ENCODE data around the gene TLR3.

TLR3 gene

DNA sequence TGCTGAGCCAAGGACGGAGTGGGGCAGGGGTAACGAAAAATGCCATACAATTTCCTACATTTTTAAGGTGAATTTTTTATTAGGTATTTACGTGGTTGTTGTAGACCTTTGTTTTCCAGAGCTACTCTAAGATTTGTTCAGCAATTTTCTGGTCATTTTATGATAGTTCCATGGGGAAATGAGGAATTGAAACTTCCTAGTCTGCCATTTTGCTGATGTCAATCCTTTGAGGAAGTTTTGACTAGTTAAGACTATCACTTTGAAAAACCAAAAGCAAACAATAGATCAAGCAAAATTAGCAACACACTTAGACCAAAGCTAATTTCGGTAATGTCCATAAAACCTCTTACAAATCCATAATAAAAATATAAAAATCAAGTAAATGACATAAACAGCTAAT is 7.0 kb upstream of the TLR3 start:
- Histone ChIP-seq H3K9ac (ENCODE audit: low read depth, low read length) (no peak overlapping the region), H3K27ac (ENCODE audit: low read length) (no peak overlapping the region), H3K9me3 (ENCODE audit: insufficient read depth, low read length, severe bottlenecking) (peaks cover 4% of the 10 kb centered on the region), H4K20me1 (ENCODE audit: insufficient read depth, low read length) (no peaks in the 10 kb centered on the region), H2AFZ (ENCODE audit: low read depth, low read length) (no peak overlapping the region), H3K4me1 (ENCODE audit: insufficient read depth, low read length) (no peaks in the 10 kb centered on the region), H3K27me3 (ENCODE audit: insufficient read depth, low read length, poor library complexity) (no peaks in the 10 kb centered on the region), H3K79me2 (ENCODE audit: insufficient read depth, low read length) (no peaks in the 10 kb centered on the region), H3K4me3 (ENCODE audit: low read depth in 1 of 2, low read length in 2 of 2) (no peak overlapping the region), H3K36me3 (ENCODE audit: insufficient read depth, low read length) (no peaks in the 10 kb centered on the region), H3K4me2 (ENCODE audit: insufficient read depth, low read length) (no peak overlapping the region)
- TF ChIP-seq, protein P1, sequence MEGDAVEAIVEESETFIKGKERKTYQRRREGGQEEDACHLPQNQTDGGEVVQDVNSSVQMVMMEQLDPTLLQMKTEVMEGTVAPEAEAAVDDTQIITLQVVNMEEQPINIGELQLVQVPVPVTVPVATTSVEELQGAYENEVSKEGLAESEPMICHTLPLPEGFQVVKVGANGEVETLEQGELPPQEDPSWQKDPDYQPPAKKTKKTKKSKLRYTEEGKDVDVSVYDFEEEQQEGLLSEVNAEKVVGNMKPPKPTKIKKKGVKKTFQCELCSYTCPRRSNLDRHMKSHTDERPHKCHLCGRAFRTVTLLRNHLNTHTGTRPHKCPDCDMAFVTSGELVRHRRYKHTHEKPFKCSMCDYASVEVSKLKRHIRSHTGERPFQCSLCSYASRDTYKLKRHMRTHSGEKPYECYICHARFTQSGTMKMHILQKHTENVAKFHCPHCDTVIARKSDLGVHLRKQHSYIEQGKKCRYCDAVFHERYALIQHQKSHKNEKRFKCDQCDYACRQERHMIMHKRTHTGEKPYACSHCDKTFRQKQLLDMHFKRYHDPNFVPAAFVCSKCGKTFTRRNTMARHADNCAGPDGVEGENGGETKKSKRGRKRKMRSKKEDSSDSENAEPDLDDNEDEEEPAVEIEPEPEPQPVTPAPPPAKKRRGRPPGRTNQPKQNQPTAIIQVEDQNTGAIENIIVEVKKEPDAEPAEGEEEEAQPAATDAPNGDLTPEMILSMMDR (IDR thresholded peaks at IDR 0.05; ENCODE audit: borderline replicate concordance, extremely low read depth, low read length, poor library complexity, severe bottlenecking): no peak
- TF ChIP-seq EZH2 (IDR thresholded peaks at IDR 0.05; ENCODE audit: borderline replicate concordance, low read depth, low read length, severe bottlenecking): no peak
- DNase-seq (no peak), ATAC-seq (ENCODE audit: insufficient read depth, low read depth) (no peak)

DNA sequence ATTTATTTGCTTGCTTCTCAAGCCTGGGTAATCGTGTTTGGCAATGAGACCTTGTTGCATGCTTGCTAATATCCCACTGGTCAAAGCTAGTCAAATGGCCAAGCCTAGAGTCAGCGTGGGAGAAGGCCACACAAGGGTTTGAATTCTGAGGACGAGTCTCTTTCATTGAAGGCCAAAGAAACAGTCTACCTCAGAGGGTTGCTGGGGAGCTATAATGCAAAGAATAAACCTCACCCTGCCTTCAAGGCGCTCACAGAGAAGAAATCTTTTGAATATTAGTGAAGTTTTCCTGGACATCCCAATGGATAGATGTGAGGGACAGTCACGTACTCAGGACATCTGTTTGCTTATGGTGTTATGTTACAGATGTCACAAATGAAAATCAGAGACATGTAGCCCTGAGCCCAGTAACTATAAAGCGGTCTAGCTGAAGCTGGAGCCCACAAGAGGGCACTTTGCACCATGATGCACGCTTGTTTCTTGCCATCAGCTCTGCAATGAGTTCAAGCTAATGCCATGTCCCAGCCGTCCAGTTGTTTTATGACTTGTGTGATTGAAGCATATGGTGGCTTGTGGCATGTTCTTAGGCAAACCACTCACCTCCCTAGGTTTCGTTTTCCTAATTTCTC is 1.1 kb upstream of the TLR3 start:
- H2AFZ ChIP-seq (ENCODE audit: low read depth, low read length): peak overlapping the region; percentile 85
- TF ChIP-seq EZH2 (IDR thresholded peaks at IDR 0.05; ENCODE audit: borderline replicate concordance, low read depth, low read length, severe bottlenecking): no peak
- TF ChIP-seq, protein P1 (IDR thresholded peaks at IDR 0.05; ENCODE audit: borderline replicate concordance, extremely low read depth, low read length, poor library complexity, severe bottlenecking): peak; percentile 70
- H4K20me1 ChIP-seq (ENCODE audit: insufficient read depth, low read length): no peaks in the 10 kb centered on the region
- no peaks in the 10 kb centered on the region for H3K79me2 ChIP-seq (ENCODE audit: insufficient read depth, low read length)
- H3K36me3 ChIP-seq (ENCODE audit: insufficient read depth, low read length): no peaks in the 10 kb centered on the region
- ATAC-seq (ENCODE audit: insufficient read depth, low read depth) (peak; percentile 69), DNase-seq (peak; percentile 35)
- peak overlapping the region; percentile 59 for H3K9ac ChIP-seq (ENCODE audit: low read depth, low read length)
- H3K9me3 ChIP-seq (ENCODE audit: insufficient read depth, low read length, severe bottlenecking): no peaks in the 10 kb centered on the region
- H3K27ac ChIP-seq (ENCODE audit: low read length): no peak overlapping the region
- H3K4me2 ChIP-seq (ENCODE audit: insufficient read depth, low read length): peak overlapping the region; percentile 72
- H3K4me1 ChIP-seq (ENCODE audit: insufficient read depth, low read length): peaks cover 20% of the 10 kb centered on the region
- no peaks in the 10 kb centered on the region for H3K27me3 ChIP-seq (ENCODE audit: insufficient read depth, low read length, poor library complexity)
- peak overlapping the region in 1 of 2 experiments; percentile 68; a peak in 2 of 4 replicates for H3K4me3 ChIP-seq (ENCODE audit: low read depth in 1 of 2, low read length in 2 of 2)

DNA sequence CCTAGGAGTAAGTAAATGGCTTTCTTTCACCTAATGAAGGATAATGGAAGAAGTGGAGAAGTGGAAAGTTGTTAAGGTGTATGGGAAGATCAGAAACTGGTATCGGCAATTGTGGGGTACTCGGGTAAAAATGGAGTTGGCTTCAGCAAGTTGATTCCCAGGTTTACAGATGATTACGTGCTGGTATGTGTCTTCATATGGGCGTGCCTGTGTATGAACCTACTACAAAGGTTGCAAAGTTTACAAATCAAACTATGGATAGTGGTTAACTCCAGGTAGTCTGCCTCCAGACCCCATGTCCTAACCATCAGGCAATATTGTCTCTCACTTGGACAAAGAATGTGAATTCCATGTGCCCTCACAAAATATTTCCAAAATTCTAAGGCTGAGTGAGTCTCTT is 773 bp downstream of the TLR3 start:
- peak overlapping the region; percentile 85 for H2AFZ ChIP-seq (ENCODE audit: low read depth, low read length)
- no peaks in the 10 kb centered on the region for H3K9me3 ChIP-seq (ENCODE audit: insufficient read depth, low read length, severe bottlenecking)
- ATAC-seq (ENCODE audit: insufficient read depth, low read depth): no peak

More for the DNA sequence above, 773 bp downstream of the TLR3 start:
- Histone ChIP-seq H3K4me1 (ENCODE audit: insufficient read depth, low read length) (peaks cover 20% of the 10 kb centered on the region), H3K4me2 (ENCODE audit: insufficient read depth, low read length) (peak overlapping the region; percentile 72), H3K9ac (ENCODE audit: low read depth, low read length) (peak overlapping the region; percentile 59), H3K4me3 (ENCODE audit: low read depth in 1 of 2, low read length in 2 of 2) (peak overlapping the region; percentile 68 to 70; a peak in 3 of 4 replicates), H3K79me2 (ENCODE audit: insufficient read depth, low read length) (no peaks in the 10 kb centered on the region), H3K27ac (ENCODE audit: low read length) (no peak overlapping the region; the same call in 1 of the 2 replicates), H3K27me3 (ENCODE audit: insufficient read depth, low read length, poor library complexity) (no peaks in the 10 kb centered on the region), H4K20me1 (ENCODE audit: insufficient read depth, low read length) (no peaks in the 10 kb centered on the region), H3K36me3 (ENCODE audit: insufficient read depth, low read length) (no peaks in the 10 kb centered on the region)
- no peak for DNase-seq
- no peak for TF ChIP-seq EZH2 (IDR thresholded peaks at IDR 0.05; ENCODE audit: borderline replicate concordance, low read depth, low read length, severe bottlenecking)
- TF ChIP-seq, protein P1 (IDR thresholded peaks at IDR 0.05; ENCODE audit: borderline replicate concordance, extremely low read depth, low read length, poor library complexity, severe bottlenecking): no peak

Measured in DND-41 (cell line).